Endodermal cell (in vitro differentiated cells): ENCODE results near the gene MYL12B. TPM values are rescaled to one million over a fixed set of nuclear protein-coding genes. Genes with fewer than 3 reads are reported as not detected.

ENCODE experiments used
- DNase-seq: peaks from one replicate; pipeline ENCODE4 v3.0.0-alpha.2; 2017
- H3K27ac ChIP-seq: 2 replicates; pipeline ENCODE4 v1.5.1; 2013; ENCODE audit warnings: mild to moderate bottlenecking, low read depth, low read length, moderate library complexity
- H3K27me3 ChIP-seq: 2 replicates; pipeline ENCODE4 v1.6.1; 2013; ENCODE audit warnings: mild to moderate bottlenecking, low read length, moderate library complexity; ENCODE audit not compliant: insufficient read depth, control insufficient read depth, poor library complexity, severe bottlenecking
- H3K36me3 ChIP-seq: 2 replicates; pipeline ENCODE4 v1.7.0; 2013; ENCODE audit warnings: mild to moderate bottlenecking, low read length, moderate library complexity; ENCODE audit not compliant: control insufficient read depth, insufficient read depth
- H3K4me1 ChIP-seq: one replicate; pipeline ENCODE4 v1.7.0; 2013; ENCODE audit warnings: low read length; ENCODE audit not compliant: control insufficient read depth, insufficient read depth
- H3K4me3 ChIP-seq: 2 replicates; pipeline ENCODE4 v1.5.1; 2013; ENCODE audit warnings: mild to moderate bottlenecking, low read length, moderate library complexity
- H3K9ac ChIP-seq: 2 replicates; pipeline ENCODE4 v1.6.1; 2013; ENCODE audit warnings: mild to moderate bottlenecking, low read length, moderate library complexity; ENCODE audit not compliant: poor library complexity, severe bottlenecking; ENCODE audit errors: extremely low read depth
- H3K9me3 ChIP-seq: 2 replicates; pipeline ENCODE4 v1.6.1; 2013; ENCODE audit warnings: mild to moderate bottlenecking, low read length, moderate library complexity; ENCODE audit not compliant: control insufficient read depth
- H3K27ac Mint-ChIP-seq: 2 replicates; pipeline ENCODE4 v1.8.0; 2020; ENCODE audit warnings: mixed read lengths
- H3K27me3 Mint-ChIP-seq: 2 replicates; pipeline ENCODE4 v1.8.0; 2021; ENCODE audit warnings: mild to moderate bottlenecking, mixed read lengths; ENCODE audit not compliant: insufficient read depth
- H3K36me3 Mint-ChIP-seq: 2 replicates; pipeline ENCODE4 v1.8.0; 2020; ENCODE audit warnings: low read depth, mixed read lengths
- H3K4me1 Mint-ChIP-seq: 2 replicates; pipeline ENCODE4 v1.8.0; 2020; ENCODE audit warnings: mixed read lengths
- H3K4me3 Mint-ChIP-seq: 2 replicates; pipeline ENCODE4 v1.8.0; 2020; ENCODE audit warnings: mild to moderate bottlenecking, moderate library complexity, mixed read lengths
- H3K9me3 Mint-ChIP-seq: 2 replicates; pipeline ENCODE4 v1.8.0; 2020; ENCODE audit warnings: mild to moderate bottlenecking, mixed read lengths
- CTCF ChIP-seq: fragments of 200-600 bp; sonication (generic); conservative IDR thresholded peaks from 2 replicates; pipeline ENCODE4 v1.5.0; 2021; ENCODE audit warnings: antibody characterized with exemption, mild to moderate bottlenecking
- WGBS, 2 experiments: methylation state at CpG; one replicate each; pipeline versions ENCODE4 v1.1.5 to v1.1.7; 2013; ENCODE audit warnings: missing lambda C conversion rate in 2 of 2, mixed read lengths in 1 of 2; ENCODE audit not compliant: insufficient coverage in 1 of 2, insufficient read length in 1 of 2; 5-methylcytosine and 5-hydroxymethylcytosine counted together
- total RNA-seq, 2 donors: library from RNA; stranded (reverse); fragmentation: NEBNext Ultra II Directional in 1 of 2; extraction: Animal tissue kit (Norgen Biotek cat#: 25700) in 1 of 2; gene quantifications; 2 replicates in 1 of 2; 3 replicates in 1 of 2; pipeline ENCODE4 v1.2.1, GENCODE V29; 2021

The MYL12B gene
- total RNA-seq, 2 donors from 2014 or later, result 190 to 198 TPM

- 93 to 94% methylated on average over 5 to 7 of the region's 8 CpGs for WGBS, 2 experiments
- H3K27ac ChIP-seq, result no peak overlapping the region
- no peaks in the 10 kb centered on the region for H3K27me3 Mint-ChIP-seq
Observed at GRCh38 chr18:3251249-3251962, 10.5 kb upstream of the MYL12B start.

GRCh38 chr18:3251963-3252277 lies 10.0 kb upstream of the MYL12B start:
- peaks cover 10% of the 10 kb centered on the region for H3K4me1 ChIP-seq
- peaks cover 63% of the 10 kb centered on the region for H3K36me3 ChIP-seq
- Mint-ChIP-seq H3K27me3 (no peaks in the 10 kb centered on the region), H3K27ac (peak overlapping the region; percentile 14), H3K4me1 (peaks cover 39% of the 10 kb centered on the region), H3K4me3 (no peak overlapping the region), H3K9me3 (no peaks in the 10 kb centered on the region), H3K36me3 (peaks cover 42% of the 10 kb centered on the region)
- H3K27me3 ChIP-seq, result no peaks in the 10 kb centered on the region
- H3K4me3 ChIP-seq, result peak overlapping the region; percentile 51
- H3K9me3 ChIP-seq, result no peaks in the 10 kb centered on the region
- H3K9ac ChIP-seq, result no peak overlapping the region
- DNase-seq, result no peak
- H3K27ac ChIP-seq, result no peak overlapping the region
- TF ChIP-seq CTCF, result no peak
- 80 to 95% methylated on average over 1 to 3 of the region's 3 CpGs for WGBS, 2 experiments

More at GRCh38 chr18:3251249-3251962, 10.5 kb upstream of the MYL12B start:
- Mint-ChIP-seq H3K27ac (no peak overlapping the region), H3K9me3 (no peaks in the 10 kb centered on the region), H3K36me3 (peaks cover 38% of the 10 kb centered on the region), H3K4me3 (no peak overlapping the region), H3K4me1 (peaks cover 40% of the 10 kb centered on the region)
- no peak for TF ChIP-seq CTCF
- no peak for DNase-seq
- Histone ChIP-seq H3K9me3 (peaks cover 4% of the 10 kb centered on the region), H3K4me1 (peaks cover 10% of the 10 kb centered on the region), H3K27me3 (no peaks in the 10 kb centered on the region), H3K36me3 (peaks cover 58% of the 10 kb centered on the region), H3K9ac (no peak overlapping the region), H3K4me3 (peak overlapping the region; percentile 51)

- Mint-ChIP-seq H3K27ac (peak overlapping the region; percentile 61), H3K4me1 (peaks cover 46% of the 10 kb centered on the region), H3K36me3 (peaks cover 50% of the 10 kb centered on the region), H3K27me3 (no peaks in the 10 kb centered on the region), H3K9me3 (no peaks in the 10 kb centered on the region), H3K4me3 (no peak overlapping the region)
- peak overlapping the region; percentile 51 for H3K4me3 ChIP-seq
- H3K27me3 ChIP-seq, result no peaks in the 10 kb centered on the region
- no peak for TF ChIP-seq CTCF
- WGBS, 2 experiments, result 94% methylated on average over 1 of the region's 1 CpG; no CpG with 5 or more reads in 1 of the 2 experiments
- no peaks in the 10 kb centered on the region for H3K9me3 ChIP-seq
- no peak overlapping the region for H3K27ac ChIP-seq
- DNase-seq, result no peak
- H3K36me3 ChIP-seq, result peaks cover 73% of the 10 kb centered on the region
- no peak overlapping the region for H3K9ac ChIP-seq
- peaks cover 17% of the 10 kb centered on the region for H3K4me1 ChIP-seq
Observed at GRCh38 chr18:3252843-3253242, 9.1 kb upstream of the MYL12B start.
